Panc1 (cell line): ENCODE measurements around the gene CACUL1. TPM values are rescaled to one million over a fixed set of nuclear protein-coding genes. Genes with fewer than 3 reads are reported as not detected.

Source experiments
- ATAC-seq: fragments of 200-7000 bp; cut with Tn5 transposase; 2 replicates; pipeline ENCODE4 v1.9.1; 2020; ENCODE audit warnings: mild to moderate bottlenecking, moderate library complexity
- BruUV-seq: library from RNA; stranded (reverse); fragments of 400-500 nt; replicated peaks from 2 replicates; lab custom pipeline; 2021; lab: Mats Ljungman, UMichigan
- CTCF ChIA-PET: fragments of 300-600 bp; sonication (Branson Sonifier 250); formaldehyde crosslinking; loops from one replicate; lab custom pipeline; 2022; ENCODE audit warnings: antibody characterized with exemption; lab: Charles Lee
- POLR2A ChIA-PET: fragments of 300-600 bp; sonication (Branson Sonifier 250); formaldehyde crosslinking; loops from one replicate; lab custom pipeline; 2022; ENCODE audit warnings: antibody characterized with exemption; lab: Charles Lee
- DNase-seq: peaks from one replicate; pipeline ENCODE4 v3.0.0-alpha.2; 2010; ENCODE audit warnings: low read depth, low spot score
- H3K27ac ChIP-seq: 2 replicates; pipeline ENCODE4 v1.5.1; 2011; ENCODE audit warnings: mild to moderate bottlenecking, low read length, inconsistent platforms
- H3K27me3 ChIP-seq: fragments of 200-500 bp; sonication (Bioruptor generic); 2 replicates; pipeline ENCODE4 v1.6.0; 2014; ENCODE audit warnings: low read length, inconsistent platforms; ENCODE audit not compliant: control insufficient read depth, insufficient read depth
- H3K36me3 ChIP-seq: fragments of 200-500 bp; sonication (Bioruptor generic); 2 replicates; pipeline ENCODE4 v1.5.1; 2014; ENCODE audit warnings: inconsistent platforms, mild to moderate bottlenecking, low read length, moderate library complexity; ENCODE audit not compliant: control insufficient read depth, insufficient read depth
- H3K4me1 ChIP-seq: 2 replicates; pipeline ENCODE4 v1.5.1; 2011; ENCODE audit warnings: inconsistent platforms, mild to moderate bottlenecking, low read length, moderate library complexity; ENCODE audit not compliant: control insufficient read depth, insufficient read depth
- H3K4me3 ChIP-seq, 2 experiments: 2 replicates each; pipeline ENCODE4 v1.5.1; 2011 to 2012; ENCODE audit warnings: low read depth in 2 of 2, low read length in 2 of 2, mild to moderate bottlenecking in 2 of 2, inconsistent platforms in 1 of 2, moderate library complexity in 1 of 2
- H3K9me3 ChIP-seq: fragments of 200-500 bp; sonication (Bioruptor generic); 2 replicates; pipeline ENCODE4 v1.5.1; 2014; ENCODE audit warnings: low read depth, mild to moderate bottlenecking, inconsistent platforms, low read length, moderate library complexity; ENCODE audit not compliant: control insufficient read depth, insufficient read depth
- CTCF ChIP-seq: fragments of 450-650 bp; IDR thresholded peaks from 2 replicates; pipeline ENCODE4 v1.5.1; 2017; ENCODE audit warnings: mild to moderate bottlenecking
- POLR2AphosphoS5 ChIP-seq: IDR thresholded peaks from 2 replicates; pipeline ENCODE4 v1.6.1; 2012; ENCODE audit warnings: mild to moderate bottlenecking, low read depth, low read length, moderate library complexity
- SIN3A ChIP-seq: IDR thresholded peaks from 2 replicates; pipeline ENCODE4 v1.6.1; 2012; ENCODE audit warnings: low read depth, mild to moderate bottlenecking, low read length, moderate library complexity, borderline replicate concordance; ENCODE audit not compliant: insufficient read depth
- TCF7L2 ChIP-seq: IDR thresholded peaks from 2 replicates; pipeline ENCODE4 v1.6.1; 2011; ENCODE audit warnings: mild to moderate bottlenecking, low read depth, low read length, inconsistent platforms
- in situ Hi-C: cut with HindIII; loops from 2 replicates; pipeline ENCODE4 v1.10.0; 2016; ENCODE audit warnings: low sequenced_read_pairs, low pct_unique_long_range_greater_than_20kb
- intact Hi-C: fragments of 100-400 bp; cut with micrococcal nuclease; formaldehyde crosslinking; loops from one replicate; pipeline ENCODE4 v1.10.0; 2022; ENCODE audit not compliant: unreplicated experiment
- total RNA-seq: library from RNA; stranded (reverse); gene quantifications from one replicate; pipeline ENCODE4 v1.2.1, GENCODE V29; 2021; ENCODE audit not compliant: unreplicated experiment
- TF ChIP-seq, protein P1 (sequence below), 2 experiments: IDR thresholded peaks; 2 replicates each; pipeline ENCODE4 v1.6.1; 2011 to 2012; ENCODE audit warnings: low read depth in 2 of 2, control low read depth in 1 of 2, low read length in 1 of 2, mild to moderate bottlenecking in 1 of 2, moderate library complexity in 1 of 2; ENCODE audit not compliant: insufficient read depth in 1 of 2

CACUL1 gene
- total RNA-seq, 1 experiment from 2014 or later = 44.1 TPM

GRCh38 chr10:118729641-118730258 is 25.0 kb downstream of the CACUL1 start:
- no TSS peak for BruUV-seq
- POLR2A ChIA-PET = no interaction called here
- DNase-seq = no peak

GRCh38 chr10:118729200-118729599 is 25.6 kb downstream of the CACUL1 start:
- intact Hi-C loops (no loop called here), in situ Hi-C loops (no loop called here)
- no peaks in the 10 kb centered on the region for H3K9me3 ChIP-seq
- DNase-seq = no peak
- no TSS peak for BruUV-seq
- no peaks in the 10 kb centered on the region for H3K36me3 ChIP-seq
- POLR2A ChIA-PET = no interaction called here
- no peak for TF ChIP-seq SIN3A
- TF ChIP-seq, protein P1, sequence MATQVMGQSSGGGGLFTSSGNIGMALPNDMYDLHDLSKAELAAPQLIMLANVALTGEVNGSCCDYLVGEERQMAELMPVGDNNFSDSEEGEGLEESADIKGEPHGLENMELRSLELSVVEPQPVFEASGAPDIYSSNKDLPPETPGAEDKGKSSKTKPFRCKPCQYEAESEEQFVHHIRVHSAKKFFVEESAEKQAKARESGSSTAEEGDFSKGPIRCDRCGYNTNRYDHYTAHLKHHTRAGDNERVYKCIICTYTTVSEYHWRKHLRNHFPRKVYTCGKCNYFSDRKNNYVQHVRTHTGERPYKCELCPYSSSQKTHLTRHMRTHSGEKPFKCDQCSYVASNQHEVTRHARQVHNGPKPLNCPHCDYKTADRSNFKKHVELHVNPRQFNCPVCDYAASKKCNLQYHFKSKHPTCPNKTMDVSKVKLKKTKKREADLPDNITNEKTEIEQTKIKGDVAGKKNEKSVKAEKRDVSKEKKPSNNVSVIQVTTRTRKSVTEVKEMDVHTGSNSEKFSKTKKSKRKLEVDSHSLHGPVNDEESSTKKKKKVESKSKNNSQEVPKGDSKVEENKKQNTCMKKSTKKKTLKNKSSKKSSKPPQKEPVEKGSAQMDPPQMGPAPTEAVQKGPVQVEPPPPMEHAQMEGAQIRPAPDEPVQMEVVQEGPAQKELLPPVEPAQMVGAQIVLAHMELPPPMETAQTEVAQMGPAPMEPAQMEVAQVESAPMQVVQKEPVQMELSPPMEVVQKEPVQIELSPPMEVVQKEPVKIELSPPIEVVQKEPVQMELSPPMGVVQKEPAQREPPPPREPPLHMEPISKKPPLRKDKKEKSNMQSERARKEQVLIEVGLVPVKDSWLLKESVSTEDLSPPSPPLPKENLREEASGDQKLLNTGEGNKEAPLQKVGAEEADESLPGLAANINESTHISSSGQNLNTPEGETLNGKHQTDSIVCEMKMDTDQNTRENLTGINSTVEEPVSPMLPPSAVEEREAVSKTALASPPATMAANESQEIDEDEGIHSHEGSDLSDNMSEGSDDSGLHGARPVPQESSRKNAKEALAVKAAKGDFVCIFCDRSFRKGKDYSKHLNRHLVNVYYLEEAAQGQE (IDR thresholded peaks at IDR 0.05; ENCODE audit: insufficient read depth in 1 of 2, low read depth in 2 of 2, low read length in 1 of 2) = no peak
- TF ChIP-seq TCF7L2 = no peak
- no peak for TF ChIP-seq POLR2AphosphoS5
- TF ChIP-seq CTCF = no peak
- H3K27me3 ChIP-seq = no peaks in the 10 kb centered on the region
- H3K27ac ChIP-seq = no peak overlapping the region
- ATAC-seq = no peak
- H3K4me1 ChIP-seq = peaks cover 18% of the 10 kb centered on the region; the same call in 1 of the 2 replicates
- no peak overlapping the region for H3K4me3 ChIP-seq
- CTCF ChIA-PET = no interaction called here

More at GRCh38 chr10:118729641-118730258, 25.0 kb downstream of the CACUL1 start:
- Histone ChIP-seq H3K27ac (no peak overlapping the region), H3K36me3 (no peaks in the 10 kb centered on the region), H3K4me1 (peaks cover 18% of the 10 kb centered on the region; the same call in 1 of the 2 replicates), H3K27me3 (no peaks in the 10 kb centered on the region), H3K9me3 (no peaks in the 10 kb centered on the region), H3K4me3 (no peak overlapping the region)
- intact Hi-C loops (no loop called here), in situ Hi-C loops (no loop called here)
- CTCF ChIA-PET = no interaction called here
- TF ChIP-seq, protein P1 (IDR thresholded peaks at IDR 0.05; ENCODE audit: insufficient read depth in 1 of 2, low read depth in 2 of 2, low read length in 1 of 2) = no peak
- no peak for TF ChIP-seq TCF7L2
- TF ChIP-seq POLR2AphosphoS5 = no peak
- TF ChIP-seq SIN3A = no peak
- TF ChIP-seq CTCF = no peak
- no peak for ATAC-seq
